Activated naive CD8-positive, alpha-beta T cell treated with anti-CD3 and anti-CD28 coated beads, Interleukin-2, amount 50 U/mL, for 24 hours (primary cell): ENCODE data around the gene NDUFAF5.
"Not testable (repeated sequence)": the region's sequence is repeated elsewhere in the genome, so short reads cannot be mapped to it uniquely, and the experiment has no call there.

Source experiments
- ATAC-seq: fragments of 150-1000 bp; cut with Tn5 transposase; one replicate; pipeline ENCODE4 v1.10.0; 2021
- DNase-seq: peaks from one replicate; pipeline ENCODE4 v3.0.0; 2021
- H3K27ac Mint-ChIP-seq: one replicate; pipeline ENCODE4 v1.8.0; 2021; ENCODE audit warnings: mild to moderate bottlenecking, mixed read lengths
- H3K27me3 Mint-ChIP-seq: one replicate; pipeline ENCODE4 v1.8.0; 2021; ENCODE audit warnings: mixed read lengths
- H3K36me3 Mint-ChIP-seq: one replicate; pipeline ENCODE4 v1.8.0; 2021; ENCODE audit warnings: low read depth, mixed read lengths
- H3K4me1 Mint-ChIP-seq: one replicate; pipeline ENCODE4 v1.8.0; 2021; ENCODE audit warnings: mixed read lengths
- H3K4me3 Mint-ChIP-seq: one replicate; pipeline ENCODE4 v1.8.0; 2021; ENCODE audit warnings: mild to moderate bottlenecking, moderate library complexity, mixed read lengths
- H3K9me3 Mint-ChIP-seq: one replicate; pipeline ENCODE4 v1.8.0; 2021; ENCODE audit warnings: mixed read lengths

Gene NDUFAF5

GRCh38 chr20:13760451-13760946, 24.3 kb upstream of the NDUFAF5 start:
- H3K27me3 Mint-ChIP-seq, ATAC-seq, H3K27ac Mint-ChIP-seq, H3K9me3 Mint-ChIP-seq, DNase-seq, H3K4me1 Mint-ChIP-seq, H3K4me3 Mint-ChIP-seq: not testable (repeated sequence)
- peaks cover 49% of the 10 kb centered on the region for H3K36me3 Mint-ChIP-seq

GRCh38 chr20:13765299-13765698, 19.5 kb upstream of the NDUFAF5 start:
- H3K4me3 Mint-ChIP-seq = no peak overlapping the region
- H3K9me3 Mint-ChIP-seq = peaks cover 8% of the 10 kb centered on the region
- H3K4me1 Mint-ChIP-seq = peaks cover 9% of the 10 kb centered on the region
- H3K27ac Mint-ChIP-seq = no peak overlapping the region
- DNase-seq = no peak
- peaks cover 60% of the 10 kb centered on the region for H3K36me3 Mint-ChIP-seq
- no peak for ATAC-seq
- no peaks in the 10 kb centered on the region for H3K27me3 Mint-ChIP-seq

- Mint-ChIP-seq H3K27ac (peak overlapping the region; percentile 18), H3K36me3 (peaks cover 65% of the 10 kb centered on the region), H3K27me3 (no peaks in the 10 kb centered on the region), H3K4me3 (no peak overlapping the region), H3K9me3 (peaks cover 8% of the 10 kb centered on the region), H3K4me1 (peaks cover 9% of the 10 kb centered on the region)
- ATAC-seq = no peak
- no peak for DNase-seq
Measured at GRCh38 chr20:13765868-13766416, 18.9 kb upstream of the NDUFAF5 start.

- H3K4me1 Mint-ChIP-seq = peaks cover 9% of the 10 kb centered on the region
Measured at GRCh38 chr20:13770141-13770540, 14.7 kb upstream of the NDUFAF5 start.

GRCh38 chr20:13771853-13772453, 12.9 kb upstream of the NDUFAF5 start:
- H3K36me3 Mint-ChIP-seq = peaks cover 57% of the 10 kb centered on the region
- no peaks in the 10 kb centered on the region for H3K9me3 Mint-ChIP-seq
- H3K27me3 Mint-ChIP-seq = no peaks in the 10 kb centered on the region
- DNase-seq = no peak
- ATAC-seq = no peak
- peaks cover 9% of the 10 kb centered on the region for H3K4me1 Mint-ChIP-seq
- no peak overlapping the region for H3K27ac Mint-ChIP-seq
- H3K4me3 Mint-ChIP-seq = no peak overlapping the region

More at GRCh38 chr20:13770141-13770540, 14.7 kb upstream of the NDUFAF5 start:
- no peak overlapping the region for H3K27ac Mint-ChIP-seq
- no peak overlapping the region for H3K4me3 Mint-ChIP-seq
- ATAC-seq (no peak), DNase-seq (no peak)
- H3K36me3 Mint-ChIP-seq = peaks cover 61% of the 10 kb centered on the region
- peaks cover 8% of the 10 kb centered on the region for H3K9me3 Mint-ChIP-seq
- no peaks in the 10 kb centered on the region for H3K27me3 Mint-ChIP-seq

- H3K4me3 Mint-ChIP-seq = no peak overlapping the region
- peaks cover 55% of the 10 kb centered on the region for H3K36me3 Mint-ChIP-seq
- no peak overlapping the region for H3K27ac Mint-ChIP-seq
Measured at GRCh38 chr20:13772529-13772928, 12.3 kb upstream of the NDUFAF5 start.

GRCh38 chr20:13775867-13776266, 9.0 kb upstream of the NDUFAF5 start:
- Mint-ChIP-seq H3K9me3 (no peaks in the 10 kb centered on the region), H3K4me1 (peaks cover 36% of the 10 kb centered on the region), H3K36me3 (peaks cover 56% of the 10 kb centered on the region), H3K27ac (no peak overlapping the region), H3K4me3 (no peak overlapping the region), H3K27me3 (no peaks in the 10 kb centered on the region)
- ATAC-seq (no peak), DNase-seq (no peak)

More at GRCh38 chr20:13772529-13772928, 12.3 kb upstream of the NDUFAF5 start:
- Mint-ChIP-seq H3K9me3 (no peaks in the 10 kb centered on the region), H3K27me3 (no peaks in the 10 kb centered on the region), H3K4me1 (peaks cover 14% of the 10 kb centered on the region)
- DNase-seq (no peak), ATAC-seq (no peak)

GRCh38 chr20:13777171-13777601, 7.6 kb upstream of the NDUFAF5 start:
- ATAC-seq = peak; percentile 81
- H3K4me1 Mint-ChIP-seq = peaks cover 44% of the 10 kb centered on the region
- peak overlapping the region; percentile 63 for H3K27ac Mint-ChIP-seq
- H3K9me3 Mint-ChIP-seq = no peaks in the 10 kb centered on the region
- no peak overlapping the region for H3K4me3 Mint-ChIP-seq
- H3K27me3 Mint-ChIP-seq = no peaks in the 10 kb centered on the region
- DNase-seq = no peak
- peaks cover 58% of the 10 kb centered on the region for H3K36me3 Mint-ChIP-seq

GRCh38 chr20:13778827-13779226, 6.0 kb upstream of the NDUFAF5 start:
- H3K4me3 Mint-ChIP-seq = no peak overlapping the region
- H3K36me3 Mint-ChIP-seq = peaks cover 58% of the 10 kb centered on the region
- no peak for DNase-seq
- H3K4me1 Mint-ChIP-seq = peaks cover 58% of the 10 kb centered on the region
- no peak overlapping the region for H3K27ac Mint-ChIP-seq
- ATAC-seq = no peak
- no peaks in the 10 kb centered on the region for H3K27me3 Mint-ChIP-seq
- no peaks in the 10 kb centered on the region for H3K9me3 Mint-ChIP-seq

- H3K27ac Mint-ChIP-seq = peak overlapping the region; percentile 94
- peaks cover 48% of the 10 kb centered on the region for H3K36me3 Mint-ChIP-seq
Measured at GRCh38 chr20:13783528-13783927, 1.3 kb upstream of the NDUFAF5 start.

GRCh38 chr20:13784271-13784892, 446 bp upstream of the NDUFAF5 start:
- peaks cover 65% of the 10 kb centered on the region for H3K4me1 Mint-ChIP-seq
- peaks cover 2% of the 10 kb centered on the region for H3K27me3 Mint-ChIP-seq
- peak overlapping the region; percentile 94 for H3K27ac Mint-ChIP-seq
- H3K9me3 Mint-ChIP-seq = no peaks in the 10 kb centered on the region
- peaks cover 46% of the 10 kb centered on the region for H3K36me3 Mint-ChIP-seq
- peak overlapping the region; percentile 88 for H3K4me3 Mint-ChIP-seq
- no peak for DNase-seq
- no peak for ATAC-seq

More at GRCh38 chr20:13783528-13783927, 1.3 kb upstream of the NDUFAF5 start:
- peaks cover 67% of the 10 kb centered on the region for H3K4me1 Mint-ChIP-seq
- no peak for ATAC-seq
- peaks cover 2% of the 10 kb centered on the region for H3K27me3 Mint-ChIP-seq
- H3K4me3 Mint-ChIP-seq = peak overlapping the region; percentile 88
- DNase-seq = no peak
- no peaks in the 10 kb centered on the region for H3K9me3 Mint-ChIP-seq

GRCh38 chr20:13786143-13786828, 1.5 kb downstream of the NDUFAF5 start:
- Mint-ChIP-seq H3K4me1 (peaks cover 51% of the 10 kb centered on the region), H3K4me3 (peak overlapping the region; percentile 88), H3K36me3 (peaks cover 48% of the 10 kb centered on the region), H3K27ac (peak overlapping the region; percentile 83), H3K9me3 (no peaks in the 10 kb centered on the region), H3K27me3 (peaks cover 2% of the 10 kb centered on the region)
- ATAC-seq (no peak), DNase-seq (no peak)

GRCh38 chr20:13788167-13788834, 3.5 kb downstream of the NDUFAF5 start:
- Mint-ChIP-seq H3K4me3 (no peak overlapping the region), H3K4me1 (peaks cover 36% of the 10 kb centered on the region)

GRCh38 chr20:13790708-13791107, 5.9 kb downstream of the NDUFAF5 start:
- H3K36me3 Mint-ChIP-seq = peaks cover 59% of the 10 kb centered on the region
- DNase-seq (no peak), ATAC-seq (no peak)
- no peak overlapping the region for H3K27ac Mint-ChIP-seq
- no peak overlapping the region for H3K4me3 Mint-ChIP-seq
- peaks cover 23% of the 10 kb centered on the region for H3K4me1 Mint-ChIP-seq
- H3K9me3 Mint-ChIP-seq = no peaks in the 10 kb centered on the region
- H3K27me3 Mint-ChIP-seq = no peaks in the 10 kb centered on the region

More at GRCh38 chr20:13788167-13788834, 3.5 kb downstream of the NDUFAF5 start:
- H3K9me3 Mint-ChIP-seq = no peaks in the 10 kb centered on the region
- H3K36me3 Mint-ChIP-seq = peaks cover 41% of the 10 kb centered on the region
- peak; percentile 16 for DNase-seq
- H3K27ac Mint-ChIP-seq = no peak overlapping the region
- peaks cover 2% of the 10 kb centered on the region for H3K27me3 Mint-ChIP-seq
- no peak for ATAC-seq
